GM21825 (cell line): ENCODE measurements around the gene ADD3.
A peak's percentile ranks its signal among the peaks of the same experiment; 100 is the strongest.
"Not testable (repeated sequence)": the region's sequence is repeated elsewhere in the genome, so short reads cannot be mapped to it uniquely, and the experiment has no call there.

Experiments
- ATAC-seq: cut with Tn5 transposase; IDR thresholded peaks from one replicate; pipeline ENCODE4 v1.9.1; 2021; ENCODE audit warnings: mild to moderate bottlenecking, moderate library complexity; ENCODE audit not compliant: unreplicated experiment

ADD3 gene

GRCh38 chr10:109975244-109976190 is 32.3 kb upstream of the ADD3 start:
- no peak for ATAC-seq

- ATAC-seq = no peak
Observed at GRCh38 chr10:109976681-109977080, 31.1 kb upstream of the ADD3 start.

GRCh38 chr10:109977382-109977806 is 30.4 kb upstream of the ADD3 start:
- ATAC-seq = no peak

GRCh38 chr10:109978481-109978880 is 29.3 kb upstream of the ADD3 start:
- no peak for ATAC-seq

GRCh38 chr10:109979215-109979614 is 28.6 kb upstream of the ADD3 start:
- no peak for ATAC-seq

GRCh38 chr10:109981650-109982049 is 26.1 kb upstream of the ADD3 start:
- no peak for ATAC-seq

GRCh38 chr10:109982123-109982522 is 25.7 kb upstream of the ADD3 start:
- ATAC-seq = no peak

GRCh38 chr10:109982812-109983211 is 25.0 kb upstream of the ADD3 start:
- ATAC-seq = no peak

- no peak for ATAC-seq
Observed at GRCh38 chr10:109984013-109984412, 23.8 kb upstream of the ADD3 start.

GRCh38 chr10:109985768-109986167 is 22.0 kb upstream of the ADD3 start:
- ATAC-seq = not testable (repeated sequence)

- ATAC-seq = no peak
Observed at GRCh38 chr10:109987452-109988211, 20.2 kb upstream of the ADD3 start.

GRCh38 chr10:109988212-109988596 is 19.6 kb upstream of the ADD3 start:
- ATAC-seq = no peak

- no peak for ATAC-seq
Observed at GRCh38 chr10:109991266-109991855, 16.4 kb upstream of the ADD3 start.

GRCh38 chr10:109992485-109992884 is 15.3 kb upstream of the ADD3 start:
- ATAC-seq = no peak

GRCh38 chr10:109993551-109994330 is 14.0 kb upstream of the ADD3 start:
- ATAC-seq = no peak

- ATAC-seq = no peak
Observed at GRCh38 chr10:109994711-109995577, 12.8 kb upstream of the ADD3 start.

GRCh38 chr10:109995595-109995994 is 12.2 kb upstream of the ADD3 start:
- ATAC-seq = no peak

- ATAC-seq = peak; percentile 68
Observed at GRCh38 chr10:109996225-109996624, 11.6 kb upstream of the ADD3 start.

- ATAC-seq = peak; percentile 36
Observed at GRCh38 chr10:109996766-109997171, 11.0 kb upstream of the ADD3 start.

- no peak for ATAC-seq
Observed at GRCh38 chr10:109997233-109997632, 10.6 kb upstream of the ADD3 start.
